Measurements from ENCODE around the gene DBNL.

DBNL gene

DNA sequence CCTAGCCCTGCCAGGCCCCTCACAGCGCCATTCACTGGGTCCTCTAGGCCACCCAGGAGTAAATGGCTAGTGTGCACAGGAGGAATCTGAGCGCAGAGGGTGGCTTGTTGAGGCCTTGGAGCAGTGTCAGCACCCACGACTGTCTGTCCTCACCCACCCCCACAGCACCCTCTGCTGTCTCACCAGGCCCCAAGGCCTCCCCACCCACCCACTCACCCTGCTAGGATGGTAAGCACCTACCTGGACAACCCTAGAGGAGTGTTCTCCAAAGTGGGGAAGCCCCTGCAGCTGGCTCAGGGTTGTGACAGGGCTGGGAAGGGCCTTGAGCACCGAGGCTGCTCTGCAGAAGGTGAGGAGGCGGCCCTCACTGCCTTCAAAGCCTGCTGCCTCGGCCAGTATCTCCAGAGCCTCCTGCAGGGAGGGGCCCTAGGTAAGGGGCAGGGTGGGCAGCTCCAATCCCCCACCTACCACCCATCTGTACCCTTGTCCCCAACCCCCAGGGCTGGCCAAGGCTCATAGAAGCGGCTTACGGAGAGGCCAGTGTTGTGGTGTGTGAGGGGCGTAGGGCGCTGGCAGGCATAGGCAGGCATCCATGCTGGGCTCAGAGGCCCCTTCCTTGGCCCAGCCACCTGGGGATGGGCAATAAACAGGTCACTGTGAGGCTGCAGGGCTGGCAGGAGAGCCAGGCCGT, 35.0 kb downstream of the DBNL start:
- POLR2A ChIA-PET, result interaction anchor here (1.7 kb wide), 1 partner anchor 43 kb away, joined by 9 read pairs; the partner anchor contains the start of gene POLD2
- DNase-seq (ENCODE audit: extremely low spot score), result no peak
- no peak for TF ChIP-seq NFRKB (IDR thresholded peaks at IDR 0.05)
- TF ChIP-seq SUZ12 (IDR thresholded peaks at IDR 0.05), result no peak
- no peak for TF ChIP-seq LEF1 (IDR thresholded peaks at IDR 0.05; ENCODE audit: borderline replicate concordance)
- no peak for TF ChIP-seq BHLHE40 (IDR thresholded peaks at IDR 0.05; ENCODE audit: borderline replicate concordance)
- no peak for TF ChIP-seq CTBP1 (IDR thresholded peaks at IDR 0.05; ENCODE audit: borderline replicate concordance)
- TF ChIP-seq FOXM1 (IDR thresholded peaks at IDR 0.05; ENCODE audit: borderline replicate concordance), result no peak
- TF ChIP-seq, protein P1, sequence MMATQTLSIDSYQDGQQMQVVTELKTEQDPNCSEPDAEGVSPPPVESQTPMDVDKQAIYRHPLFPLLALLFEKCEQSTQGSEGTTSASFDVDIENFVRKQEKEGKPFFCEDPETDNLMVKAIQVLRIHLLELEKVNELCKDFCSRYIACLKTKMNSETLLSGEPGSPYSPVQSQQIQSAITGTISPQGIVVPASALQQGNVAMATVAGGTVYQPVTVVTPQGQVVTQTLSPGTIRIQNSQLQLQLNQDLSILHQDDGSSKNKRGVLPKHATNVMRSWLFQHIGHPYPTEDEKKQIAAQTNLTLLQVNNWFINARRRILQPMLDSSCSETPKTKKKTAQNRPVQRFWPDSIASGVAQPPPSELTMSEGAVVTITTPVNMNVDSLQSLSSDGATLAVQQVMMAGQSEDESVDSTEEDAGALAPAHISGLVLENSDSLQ (IDR thresholded peaks at IDR 0.05), result no peak
- CTCF ChIA-PET, result no interaction called here

DNA sequence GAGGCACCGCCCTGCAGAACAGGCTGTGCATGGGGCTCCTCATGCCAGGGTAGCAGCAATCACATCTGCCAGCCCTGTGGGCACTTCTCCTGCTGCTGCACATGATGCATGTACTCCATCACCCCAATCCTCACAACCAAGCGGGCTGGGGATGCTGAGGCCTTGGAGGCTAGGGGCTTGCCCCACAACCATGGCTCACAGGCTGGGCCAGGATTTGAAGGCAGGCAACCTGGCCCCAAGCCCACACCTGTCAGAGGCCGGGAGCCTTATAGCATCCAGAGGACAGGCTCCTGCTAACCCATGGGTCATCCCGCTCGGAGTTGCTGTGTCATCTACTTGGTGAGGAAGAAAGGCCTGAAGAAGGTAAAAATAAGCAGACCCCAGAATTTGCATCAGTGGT, 35.6 kb downstream of the DBNL start:
- CTCF ChIA-PET, result no interaction called here
- no peak for DNase-seq (ENCODE audit: extremely low spot score)
- POLR2A ChIA-PET, result interaction anchor here (1.7 kb wide), 1 partner anchor 43 kb away, joined by 9 read pairs; the partner anchor contains the start of gene POLD2
- TF ChIP-seq NFRKB (IDR thresholded peaks at IDR 0.05) (no peak), HDGF (IDR thresholded peaks at IDR 0.05; ENCODE audit: borderline replicate concordance) (no peak), SUZ12 (IDR thresholded peaks at IDR 0.05) (no peak), FOXM1 (IDR thresholded peaks at IDR 0.05; ENCODE audit: borderline replicate concordance) (no peak), LEF1 (IDR thresholded peaks at IDR 0.05; ENCODE audit: borderline replicate concordance) (no peak), CTBP1 (IDR thresholded peaks at IDR 0.05; ENCODE audit: borderline replicate concordance) (no peak), ARNT (IDR thresholded peaks at IDR 0.05) (no peak), L3MBTL2 (conservative IDR thresholded peaks at IDR 0.05) (no peak), SP1 (IDR thresholded peaks at IDR 0.05) (no peak), FOXK2 (IDR thresholded peaks at IDR 0.05) (no peak), FOXA1 (IDR thresholded peaks at IDR 0.05) (no peak), BHLHE40 (IDR thresholded peaks at IDR 0.05; ENCODE audit: borderline replicate concordance) (no peak), ZNF384 (IDR thresholded peaks at IDR 0.05) (no peak), TARDBP (IDR thresholded peaks at IDR 0.05) (no peak), ELF4 (IDR thresholded peaks at IDR 0.05) (no peak)
- TF ChIP-seq, protein P1 (IDR thresholded peaks at IDR 0.05), result no peak

DNA sequence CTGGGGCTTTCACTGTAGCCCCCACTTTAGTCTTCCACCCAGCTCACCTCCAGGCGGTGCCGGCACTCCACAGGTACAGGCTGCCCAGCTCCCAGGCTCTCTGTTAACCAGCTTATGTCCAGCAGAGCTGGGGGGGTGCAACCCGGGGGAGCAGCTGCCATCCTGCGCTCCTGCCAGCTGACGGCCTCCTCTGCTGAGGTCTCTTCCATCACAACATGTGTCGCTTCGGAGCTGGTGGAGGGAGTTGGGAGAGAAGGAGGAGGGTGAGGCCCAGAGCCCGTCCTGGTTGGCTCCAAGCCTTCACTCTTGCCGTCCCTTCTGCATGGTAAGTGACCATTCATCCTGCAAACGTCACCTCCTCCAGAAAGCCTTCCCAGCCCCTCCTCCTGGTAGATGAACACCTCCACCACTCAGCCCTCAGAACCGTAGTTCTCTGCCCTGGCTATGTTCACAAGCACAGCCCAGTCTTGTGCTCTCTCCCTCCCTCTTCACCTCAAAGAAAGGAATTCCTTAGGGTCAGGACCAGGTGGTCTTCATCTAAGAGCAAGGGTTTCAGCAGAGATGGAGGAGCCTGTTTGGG, 36.3 kb downstream of the DBNL start:
- POLR2A ChIA-PET, result interaction anchor here (1.7 kb wide), 1 partner anchor 42 kb away, joined by 9 read pairs; the partner anchor contains the start of gene POLD2
- CTCF ChIA-PET, result interaction anchor here (1.4 kb wide), 1 partner anchor 8 kb away, joined by 5 read pairs; no protein-coding TSS in a partner anchor
- DNase-seq (ENCODE audit: extremely low spot score), result no peak
- TF ChIP-seq CTBP1 (IDR thresholded peaks at IDR 0.05; ENCODE audit: borderline replicate concordance) (no peak), ARNT (IDR thresholded peaks at IDR 0.05) (no peak), LEF1 (IDR thresholded peaks at IDR 0.05; ENCODE audit: borderline replicate concordance) (no peak), SUZ12 (IDR thresholded peaks at IDR 0.05) (no peak), SP1 (IDR thresholded peaks at IDR 0.05) (no peak), ZNF384 (IDR thresholded peaks at IDR 0.05) (no peak)

DNA sequence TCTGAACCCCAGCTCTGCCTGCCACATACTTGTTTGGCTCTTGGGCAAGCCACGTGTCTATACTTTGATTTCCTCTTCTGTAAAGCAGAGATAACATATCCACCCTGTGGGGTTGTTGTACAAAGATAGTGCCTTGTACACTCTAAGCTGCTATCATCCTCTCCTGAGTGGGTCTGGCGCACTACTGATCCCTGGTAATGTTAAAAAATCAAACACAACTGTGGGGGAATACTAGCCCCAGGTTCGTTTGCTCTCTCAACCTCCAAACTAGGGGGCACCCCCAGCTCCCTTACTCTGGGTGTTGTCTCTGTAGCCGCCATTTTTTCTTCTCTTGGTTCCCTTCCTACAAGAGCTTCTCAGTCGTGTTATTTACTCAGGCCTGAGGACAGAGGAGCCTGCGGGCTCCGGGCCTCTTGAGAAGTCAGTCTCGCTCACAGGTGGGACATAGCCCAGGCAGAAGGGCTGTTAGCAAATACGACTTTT, 36.8 kb downstream of the DBNL start:
- no peak for DNase-seq (ENCODE audit: extremely low spot score)
- no peak for TF ChIP-seq L3MBTL2 (conservative IDR thresholded peaks at IDR 0.05)
- no peak for TF ChIP-seq FOXM1 (IDR thresholded peaks at IDR 0.05; ENCODE audit: borderline replicate concordance)
- TF ChIP-seq ZNF384 (IDR thresholded peaks at IDR 0.05), result peak; percentile 36; the same call in 1 of the 2 replicates
- no peak for TF ChIP-seq CTBP1 (IDR thresholded peaks at IDR 0.05; ENCODE audit: borderline replicate concordance)
- no peak for TF ChIP-seq SUZ12 (IDR thresholded peaks at IDR 0.05)
- no peak for TF ChIP-seq FOXA1 (IDR thresholded peaks at IDR 0.05)
- POLR2A ChIA-PET, result interaction anchor here (1.7 kb wide), 1 partner anchor 42 kb away, joined by 9 read pairs; the partner anchor contains the start of gene POLD2
- CTCF ChIA-PET, result interaction anchor here (1.4 kb wide), 1 partner anchor 9 kb away, joined by 5 read pairs; no protein-coding TSS in a partner anchor

DNA sequence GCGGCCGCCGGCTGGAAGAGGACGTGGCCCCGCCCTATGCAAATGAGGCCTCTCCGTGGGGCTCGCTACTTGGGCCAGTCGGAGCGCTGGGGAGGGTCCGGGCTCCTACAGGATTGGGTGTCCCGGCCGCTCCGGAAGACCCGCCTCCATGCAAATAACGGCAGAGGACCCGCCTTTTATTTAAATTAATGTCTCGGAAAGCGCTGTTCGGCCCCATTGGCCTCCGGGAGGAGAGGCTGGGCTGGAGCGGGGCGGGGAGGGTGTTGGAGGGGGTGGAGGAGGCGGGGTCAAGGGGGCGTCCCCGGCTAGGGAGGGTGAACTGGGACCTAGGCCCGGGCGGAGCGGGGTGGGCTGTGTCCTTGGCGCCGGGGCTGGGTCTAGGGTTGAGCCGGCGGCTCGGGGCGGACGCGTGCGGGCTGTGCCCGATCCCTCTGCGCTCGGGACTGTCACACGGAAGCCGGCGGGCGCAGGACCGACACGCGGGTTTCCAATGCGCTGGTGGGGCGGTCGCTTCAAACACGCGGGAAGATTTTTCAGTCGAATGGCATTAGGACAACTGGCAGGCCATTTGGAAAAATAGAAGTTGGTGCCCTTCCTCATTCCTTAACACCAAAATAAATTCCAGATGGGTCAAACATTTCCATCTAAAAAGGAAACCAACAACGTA, 38.2 kb downstream of the DBNL start:
- DNase-seq (ENCODE audit: extremely low spot score), result peak; percentile 99
- TF ChIP-seq HDGF (IDR thresholded peaks at IDR 0.05; ENCODE audit: borderline replicate concordance) (no peak), CTBP1 (IDR thresholded peaks at IDR 0.05; ENCODE audit: borderline replicate concordance) (no peak), ARNT (IDR thresholded peaks at IDR 0.05) (no peak), TARDBP (IDR thresholded peaks at IDR 0.05) (peak; percentile 77), FOXM1 (IDR thresholded peaks at IDR 0.05; ENCODE audit: borderline replicate concordance) (no peak), FOXA1 (IDR thresholded peaks at IDR 0.05) (no peak), NFRKB (IDR thresholded peaks at IDR 0.05) (no peak), SUZ12 (IDR thresholded peaks at IDR 0.05) (no peak), SP1 (IDR thresholded peaks at IDR 0.05) (no peak), LEF1 (IDR thresholded peaks at IDR 0.05; ENCODE audit: borderline replicate concordance) (no peak), L3MBTL2 (conservative IDR thresholded peaks at IDR 0.05) (peak; percentile 52), ELF4 (IDR thresholded peaks at IDR 0.05) (no peak; the same call in 1 of the 2 replicates), ZNF384 (IDR thresholded peaks at IDR 0.05) (no peak)
- CTCF ChIA-PET, result no interaction called here
- POLR2A ChIA-PET, result no interaction called here

DNA sequence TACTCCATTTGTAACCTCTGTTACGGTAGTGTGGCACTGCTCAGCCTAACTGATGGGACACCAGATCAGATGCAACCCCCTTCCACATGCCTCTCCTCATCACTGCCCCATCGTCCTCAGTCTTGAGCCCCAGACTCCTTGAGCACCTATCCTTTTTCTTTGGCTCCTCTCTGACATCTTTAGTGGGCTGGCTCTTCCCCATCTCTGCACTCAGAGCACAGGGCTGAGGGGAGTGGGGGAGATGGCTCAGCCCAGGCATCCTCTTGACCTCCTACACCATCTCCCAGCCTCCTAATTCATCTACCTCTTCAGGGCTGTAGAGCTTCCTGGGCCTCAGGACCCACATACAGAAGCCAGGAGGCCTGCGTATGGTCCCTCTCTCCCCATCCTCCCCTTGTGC, 39.3 kb downstream of the DBNL start:
- TF ChIP-seq L3MBTL2 (conservative IDR thresholded peaks at IDR 0.05) (no peak), TARDBP (IDR thresholded peaks at IDR 0.05) (no peak), ELF4 (IDR thresholded peaks at IDR 0.05) (no peak), LEF1 (IDR thresholded peaks at IDR 0.05; ENCODE audit: borderline replicate concordance) (no peak), ARNT (IDR thresholded peaks at IDR 0.05) (no peak), BHLHE40 (IDR thresholded peaks at IDR 0.05; ENCODE audit: borderline replicate concordance) (no peak), FOXA1 (IDR thresholded peaks at IDR 0.05) (no peak), HDGF (IDR thresholded peaks at IDR 0.05; ENCODE audit: borderline replicate concordance) (no peak), CTBP1 (IDR thresholded peaks at IDR 0.05; ENCODE audit: borderline replicate concordance) (no peak), NFRKB (IDR thresholded peaks at IDR 0.05) (no peak), SP1 (IDR thresholded peaks at IDR 0.05) (no peak), SUZ12 (IDR thresholded peaks at IDR 0.05) (no peak), FOXM1 (IDR thresholded peaks at IDR 0.05; ENCODE audit: borderline replicate concordance) (no peak), ZNF384 (IDR thresholded peaks at IDR 0.05) (no peak), FOXK2 (IDR thresholded peaks at IDR 0.05) (no peak)
- TF ChIP-seq, protein P1 (IDR thresholded peaks at IDR 0.05), result no peak
- POLR2A ChIA-PET, result interaction anchor here (1.3 kb wide), 1 partner anchor 8 kb away, joined by 3 read pairs; no protein-coding TSS in a partner anchor
- no peak for DNase-seq (ENCODE audit: extremely low spot score)
- CTCF ChIA-PET, result no interaction called here

All from HEK293T (cell line).